KMS-11 (cell line): ENCODE data around the gene KMT2C.
A peak's percentile ranks its signal among the peaks of the same experiment; 100 is the strongest.

ENCODE experiments used
- H2AFZ ChIP-seq: fragments of 200-600 bp; sonication (generic); 2 replicates; pipeline ENCODE4 v1.6.1; 2016; ENCODE audit warnings: antibody characterized with exemption, mixed run types, low read depth
- H3K27ac ChIP-seq: fragments of 200-600 bp; sonication (generic); 2 replicates; pipeline ENCODE4 v1.6.1; 2016; ENCODE audit warnings: mild to moderate bottlenecking, mixed run types
- H3K27me3 ChIP-seq: fragments of 200-600 bp; sonication (generic); 2 replicates; pipeline ENCODE4 v1.6.1; 2017; ENCODE audit warnings: mild to moderate bottlenecking, low read depth, mixed run types, moderate library complexity; ENCODE audit not compliant: insufficient read depth
- H3K36me3 ChIP-seq: fragments of 200-600 bp; sonication (generic); 2 replicates; pipeline ENCODE4 v1.6.1; 2017; ENCODE audit warnings: mild to moderate bottlenecking, mixed run types; ENCODE audit not compliant: insufficient read depth
- H3K4me1 ChIP-seq: fragments of 200-600 bp; sonication (generic); 2 replicates; pipeline ENCODE4 v1.6.1; 2016; ENCODE audit warnings: mild to moderate bottlenecking, low read depth, mixed run types; ENCODE audit not compliant: poor library complexity, severe bottlenecking
- H3K4me2 ChIP-seq: fragments of 200-600 bp; sonication (generic); 2 replicates; pipeline ENCODE4 v1.7.0; 2016; ENCODE audit warnings: mild to moderate bottlenecking, mixed run types
- H3K4me3 ChIP-seq: fragments of 200-600 bp; sonication (generic); IDR thresholded peaks from 2 replicates; pipeline ENCODE4 v1.6.1; 2017; ENCODE audit warnings: low read depth, low read length, mixed read lengths; ENCODE audit not compliant: insufficient read depth
- H3K79me2 ChIP-seq: fragments of 200-600 bp; sonication (generic); 2 replicates; pipeline ENCODE4 v1.6.1; 2016; ENCODE audit warnings: low read depth, mixed run types; ENCODE audit not compliant: insufficient read depth
- H3K9ac ChIP-seq: fragments of 200-600 bp; sonication (generic); 2 replicates; pipeline ENCODE4 v1.6.1; 2016; ENCODE audit warnings: mild to moderate bottlenecking, mixed run types
- H4K20me1 ChIP-seq: fragments of 200-600 bp; sonication (generic); 2 replicates; pipeline ENCODE4 v1.6.1; 2016; ENCODE audit warnings: mild to moderate bottlenecking, mixed run types; ENCODE audit not compliant: insufficient read depth
- CTCF ChIP-seq: fragments of 200-600 bp; sonication (generic); conservative IDR thresholded peaks from 2 replicates; pipeline ENCODE4 v1.6.1; 2017; ENCODE audit warnings: low read depth, mild to moderate bottlenecking, antibody characterized with exemption, low read length, moderate library complexity, mixed read lengths

KMT2C gene

GRCh38 chr7:152340161-152340560, 95.6 kb downstream of the KMT2C start:
- Histone ChIP-seq H3K4me1 (peaks cover 87% of the 10 kb centered on the region), H3K27ac (no peak overlapping the region), H3K9ac (no peak overlapping the region), H3K4me2 (no peak overlapping the region), H3K27me3 (no peaks in the 10 kb centered on the region), H3K36me3 (no peaks in the 10 kb centered on the region), H2AFZ (no peak overlapping the region), H4K20me1 (peaks cover 21% of the 10 kb centered on the region; the same call in 1 of the 2 replicates), H3K4me3 (no peak overlapping the region), H3K79me2 (peaks cover 89% of the 10 kb centered on the region)
- no peak for TF ChIP-seq CTCF

- Histone ChIP-seq H3K27ac (no peak overlapping the region), H3K9ac (no peak overlapping the region), H3K4me1 (peaks cover 74% of the 10 kb centered on the region), H3K4me3 (no peak overlapping the region), H2AFZ (no peak overlapping the region), H3K36me3 (no peaks in the 10 kb centered on the region), H3K79me2 (peaks cover 89% of the 10 kb centered on the region), H3K27me3 (no peaks in the 10 kb centered on the region), H3K4me2 (no peak overlapping the region), H4K20me1 (peaks cover 21% of the 10 kb centered on the region; the same call in 1 of the 2 replicates)
- no peak for TF ChIP-seq CTCF
Observed at GRCh38 chr7:152338561-152338960, 97.2 kb downstream of the KMT2C start.

- Histone ChIP-seq H3K9ac (no peak overlapping the region), H3K4me3 (no peak overlapping the region), H2AFZ (no peak overlapping the region), H3K4me1 (peaks cover 59% of the 10 kb centered on the region), H3K27me3 (no peaks in the 10 kb centered on the region), H4K20me1 (peaks cover 18% of the 10 kb centered on the region; the same call in 1 of the 2 replicates), H3K27ac (peak overlapping the region; percentile 6; the same call in 1 of the 2 replicates), H3K79me2 (peaks cover 91% of the 10 kb centered on the region), H3K36me3 (no peaks in the 10 kb centered on the region), H3K4me2 (peak overlapping the region; percentile 34)
- TF ChIP-seq CTCF, result peak; percentile 80
Observed at GRCh38 chr7:152336754-152337368, 98.9 kb downstream of the KMT2C start.

- no peak overlapping the region for H3K4me3 ChIP-seq
- H3K27ac ChIP-seq, result peak overlapping the region; percentile 6; the same call in 1 of the 2 replicates
- TF ChIP-seq CTCF, result no peak
- H3K4me1 ChIP-seq, result peaks cover 51% of the 10 kb centered on the region
- no peaks in the 10 kb centered on the region for H3K27me3 ChIP-seq
- peak overlapping the region; percentile 34 for H3K4me2 ChIP-seq
- peaks cover 89% of the 10 kb centered on the region for H3K79me2 ChIP-seq
- peak overlapping the region; percentile 1; the same call in 1 of the 2 replicates for H3K9ac ChIP-seq
- no peaks in the 10 kb centered on the region for H3K36me3 ChIP-seq
- H2AFZ ChIP-seq, result no peak overlapping the region
- H4K20me1 ChIP-seq, result peaks cover 16% of the 10 kb centered on the region; the same call in 1 of the 2 replicates
Observed at GRCh38 chr7:152335900-152336571, 99.8 kb downstream of the KMT2C start.
